Activated CD8-positive, alpha-beta T cell treated with anti-CD3 and anti-CD28 coated beads, Interleukin-2, amount 10 ng/mL, durations not matched to agents 7 days and 5 days (primary cell): ENCODE measurements around the gene EMP1. TPM values are rescaled to one million over a fixed set of nuclear protein-coding genes. Genes with fewer than 3 reads are reported as not detected.

Experiments used
- ATAC-seq: fragments of 150-1000 bp; cut with Tn5 transposase; one replicate; pipeline ENCODE4 v1.10.0; 2021; ENCODE audit warnings: moderate library complexity
- CTCF ChIA-PET: fragments of 350-600 bp; sonication (Branson Sonifier 250); formaldehyde crosslinking; loops from one replicate; lab custom pipeline; 2021; ENCODE audit warnings: antibody characterized with exemption; lab: Charles Lee
- POLR2A ChIA-PET: fragments of 350-600 bp; sonication (Branson Sonifier 250); formaldehyde crosslinking; loops from one replicate; lab custom pipeline; 2021; ENCODE audit warnings: antibody characterized with exemption; lab: Charles Lee
- DNase-seq: peaks from one replicate; pipeline ENCODE4 v3.0.0-alpha.2; 2020
- H3K27ac Mint-ChIP-seq: one replicate; pipeline ENCODE4 v1.8.0; 2021; ENCODE audit warnings: mild to moderate bottlenecking, mixed read lengths
- H3K27me3 Mint-ChIP-seq: one replicate; pipeline ENCODE4 v1.8.0; 2021; ENCODE audit warnings: low read depth, mixed read lengths
- H3K36me3 Mint-ChIP-seq: one replicate; pipeline ENCODE4 v1.8.0; 2021; ENCODE audit warnings: low read depth, mixed read lengths
- H3K4me1 Mint-ChIP-seq: one replicate; pipeline ENCODE4 v1.8.0; 2021; ENCODE audit warnings: low read depth, mixed read lengths
- H3K4me3 Mint-ChIP-seq: one replicate; pipeline ENCODE4 v1.8.0; 2021; ENCODE audit warnings: mild to moderate bottlenecking, mixed read lengths
- H3K9me3 Mint-ChIP-seq: one replicate; pipeline ENCODE4 v1.8.0; 2022; ENCODE audit warnings: mixed read lengths; ENCODE audit not compliant: insufficient read depth
- total RNA-seq, 2 experiments: library from RNA; stranded (reverse); gene quantifications; one replicate each; pipeline ENCODE4 v1.2.3, GENCODE V29; 2021

Gene EMP1
- total RNA-seq, 2 experiments from 2014 or later, result 4.4 to 7.6 TPM

DNA sequence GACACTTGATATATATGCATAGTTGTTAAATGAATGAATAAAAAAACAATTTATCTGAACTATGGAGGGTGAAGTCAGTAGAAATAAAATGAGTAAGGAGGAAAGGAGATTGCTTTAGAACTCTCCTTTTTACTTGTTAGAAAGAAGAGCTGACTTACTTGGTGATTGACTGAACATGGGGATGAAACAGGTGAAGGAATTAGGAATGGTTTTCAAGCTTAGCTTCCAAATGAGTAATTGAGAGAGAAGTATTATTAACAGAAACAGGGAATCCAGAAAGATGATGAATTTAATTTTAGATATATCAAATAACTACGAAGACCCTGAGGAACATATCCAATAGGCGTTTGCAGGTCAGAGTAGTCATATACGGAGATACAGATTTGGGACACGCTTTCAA, 33.6 kb upstream of the EMP1 start:
- Mint-ChIP-seq H3K4me1 (peaks cover 26% of the 10 kb centered on the region), H3K4me3 (no peak overlapping the region), H3K36me3 (no peaks in the 10 kb centered on the region), H3K9me3 (no peaks in the 10 kb centered on the region), H3K27me3 (peaks cover 4% of the 10 kb centered on the region), H3K27ac (no peak overlapping the region)
- ChIA-PET CTCF (interaction anchor here (0.6 kb wide), 1 partner anchor 1214 kb away, joined by 3 read pairs; no protein-coding TSS in a partner anchor), POLR2A (no interaction called here)
- no peak for ATAC-seq
- DNase-seq, result no peak

DNA sequence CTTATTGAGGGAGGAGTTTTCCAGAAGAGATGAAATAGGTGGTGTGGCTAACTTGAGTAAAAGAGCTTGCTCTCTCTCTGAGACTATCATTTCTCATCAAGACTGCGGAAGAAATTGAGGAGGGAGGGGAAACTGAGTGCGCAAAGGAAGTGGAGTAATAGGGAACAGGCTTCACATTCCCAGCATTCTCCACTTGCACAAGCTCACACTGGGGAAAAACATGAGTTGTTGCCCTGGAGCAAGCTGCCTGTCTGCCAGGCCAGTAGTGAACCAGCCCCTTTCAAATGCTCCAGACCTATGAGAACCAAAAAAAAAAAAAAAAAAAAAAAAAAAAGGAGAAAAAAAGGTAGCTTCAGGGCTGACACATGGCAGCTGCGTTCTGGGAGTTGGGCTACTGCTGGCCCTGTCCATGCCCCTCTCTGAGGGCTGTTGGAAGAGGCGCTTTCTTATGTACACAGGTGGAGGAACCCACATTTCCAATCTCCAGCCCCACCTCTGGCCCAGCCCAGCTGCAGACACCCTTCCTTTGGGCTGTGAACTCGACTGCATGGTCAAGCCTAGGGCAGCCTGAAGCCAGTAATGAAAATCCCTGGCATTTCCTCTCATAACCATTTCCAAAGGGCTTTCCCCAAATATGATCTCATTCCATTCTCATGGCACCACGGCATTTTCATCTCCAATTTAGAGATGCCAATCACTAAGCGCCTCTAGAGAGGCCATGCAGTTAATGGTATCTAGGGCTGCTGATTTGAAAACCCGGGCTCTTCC, 32.5 kb upstream of the EMP1 start:
- Mint-ChIP-seq H3K4me3 (no peak overlapping the region), H3K27me3 (peaks cover 4% of the 10 kb centered on the region), H3K36me3 (peaks cover 2% of the 10 kb centered on the region), H3K9me3 (no peaks in the 10 kb centered on the region), H3K27ac (no peak overlapping the region), H3K4me1 (peaks cover 26% of the 10 kb centered on the region)
- DNase-seq (no peak), ATAC-seq (no peak)
- CTCF ChIA-PET, result interaction anchor here (1.1 kb wide), 1 partner anchor 48 kb away, joined by 4 read pairs; no protein-coding TSS in a partner anchor
- POLR2A ChIA-PET, result interaction anchor here (1.3 kb wide), 1 partner anchor 15 kb away, joined by 6 read pairs; no protein-coding TSS in a partner anchor

DNA sequence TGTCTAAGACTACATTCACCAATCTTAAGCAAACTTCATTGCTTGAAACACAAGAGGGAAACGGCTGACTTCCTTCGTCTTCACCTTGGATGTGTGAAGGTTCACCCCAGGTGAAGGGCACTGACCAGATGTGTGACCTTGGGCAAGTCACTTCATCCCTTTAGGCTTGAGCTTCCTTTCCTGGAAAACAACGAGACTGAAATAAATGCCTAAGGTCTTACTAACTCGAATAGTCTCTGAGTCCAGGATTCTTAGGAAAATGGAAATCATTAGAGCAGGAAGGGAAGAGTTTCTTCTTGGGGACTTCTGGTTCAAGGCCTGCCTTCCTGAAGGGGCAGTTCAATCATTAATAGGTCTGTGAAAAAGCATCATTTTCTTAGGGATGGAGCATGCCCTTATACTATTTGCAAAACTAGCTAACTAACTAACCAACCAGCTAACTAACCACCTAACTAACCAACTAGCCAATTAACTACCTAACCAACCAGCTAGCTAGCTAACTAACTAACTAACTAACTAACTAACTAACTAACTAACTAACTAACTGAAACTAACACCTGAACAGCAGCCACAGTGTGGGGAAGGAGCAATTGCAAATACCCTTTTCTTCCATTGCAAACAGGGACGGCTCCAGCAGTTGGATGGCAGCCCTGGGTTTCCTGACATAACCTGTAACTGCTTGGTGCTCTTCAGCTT, 31.5 kb upstream of the EMP1 start:
- Mint-ChIP-seq H3K4me1 (peaks cover 26% of the 10 kb centered on the region), H3K36me3 (peaks cover 2% of the 10 kb centered on the region), H3K27me3 (peaks cover 11% of the 10 kb centered on the region), H3K27ac (peak overlapping the region; percentile 66), H3K9me3 (no peaks in the 10 kb centered on the region), H3K4me3 (no peak overlapping the region)
- ChIA-PET POLR2A (interaction anchor here (0.6 to 1.3 kb wide), 2 partner anchors 14 to 65 kb away, joined by 3 to 6 read pairs; no protein-coding TSS in a partner anchor), CTCF (interaction anchor here (0.6 to 1.1 kb wide), 3 partner anchors 47 to 1558 kb away, joined by 3 to 4 read pairs (median 4); no protein-coding TSS in a partner anchor)
- DNase-seq (no peak), ATAC-seq (no peak)

DNA sequence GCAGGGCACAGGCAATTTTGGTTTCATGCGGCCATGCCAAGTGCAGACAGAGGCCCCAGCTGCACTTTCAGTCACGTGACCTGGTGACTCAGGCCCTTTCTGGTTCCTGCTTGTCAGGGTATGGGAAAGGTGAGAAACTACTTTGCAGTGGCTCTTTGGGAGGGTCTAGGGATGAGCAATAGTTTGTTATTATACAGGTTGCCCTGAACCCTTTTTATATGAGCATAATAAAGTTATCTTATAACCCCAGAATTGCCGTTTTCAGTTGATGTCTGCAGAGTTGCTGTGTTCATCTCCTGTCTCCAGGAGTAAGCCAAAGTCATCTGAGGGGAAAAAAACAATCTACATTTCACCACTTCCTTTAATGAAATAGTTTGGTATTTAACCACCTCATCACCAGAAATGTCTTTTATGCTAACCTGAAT, 30.9 kb upstream of the EMP1 start:
- ChIA-PET CTCF (interaction anchor here (0.6 to 1.1 kb wide), 2 partner anchors 46 to 66 kb away, joined by 3 to 4 read pairs; no protein-coding TSS in a partner anchor), POLR2A (interaction anchor here (1.3 kb wide), 1 partner anchor 14 kb away, joined by 6 read pairs; no protein-coding TSS in a partner anchor)
- Mint-ChIP-seq H3K4me1 (peaks cover 26% of the 10 kb centered on the region), H3K27ac (peak overlapping the region; percentile 66), H3K4me3 (no peak overlapping the region), H3K27me3 (peaks cover 14% of the 10 kb centered on the region), H3K36me3 (peaks cover 2% of the 10 kb centered on the region), H3K9me3 (no peaks in the 10 kb centered on the region)
- peak; percentile 90 for ATAC-seq
- peak; percentile 82 for DNase-seq

DNA sequence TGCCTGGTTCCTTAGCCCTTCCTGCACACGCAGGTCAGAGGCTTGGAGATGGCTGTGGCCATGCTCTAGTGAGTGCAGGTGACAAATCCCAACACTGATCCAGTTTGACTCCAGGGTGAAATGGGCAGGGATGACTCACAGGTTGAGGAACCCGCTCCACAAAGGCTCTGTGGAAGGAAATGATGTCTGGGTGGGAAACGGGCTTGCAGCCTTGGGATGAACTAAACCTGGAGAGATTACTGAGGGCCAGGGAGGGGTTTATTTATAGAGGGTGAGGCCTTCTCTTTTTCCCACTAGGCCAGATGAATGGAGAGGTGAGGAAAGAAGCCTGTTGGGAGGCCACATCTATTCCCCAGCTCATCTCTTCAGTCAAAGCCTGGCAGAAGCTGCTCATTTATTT, 29.3 kb upstream of the EMP1 start:
- Mint-ChIP-seq H3K27ac (no peak overlapping the region), H3K9me3 (no peaks in the 10 kb centered on the region), H3K4me3 (no peak overlapping the region), H3K36me3 (peaks cover 2% of the 10 kb centered on the region), H3K27me3 (peaks cover 24% of the 10 kb centered on the region), H3K4me1 (peaks cover 26% of the 10 kb centered on the region)
- no peak for ATAC-seq
- CTCF ChIA-PET, result interaction anchor here (0.9 kb wide), 1 partner anchor 67 kb away, joined by 3 read pairs; no protein-coding TSS in a partner anchor
- POLR2A ChIA-PET, result no interaction called here
- DNase-seq, result peak; percentile 16

DNA sequence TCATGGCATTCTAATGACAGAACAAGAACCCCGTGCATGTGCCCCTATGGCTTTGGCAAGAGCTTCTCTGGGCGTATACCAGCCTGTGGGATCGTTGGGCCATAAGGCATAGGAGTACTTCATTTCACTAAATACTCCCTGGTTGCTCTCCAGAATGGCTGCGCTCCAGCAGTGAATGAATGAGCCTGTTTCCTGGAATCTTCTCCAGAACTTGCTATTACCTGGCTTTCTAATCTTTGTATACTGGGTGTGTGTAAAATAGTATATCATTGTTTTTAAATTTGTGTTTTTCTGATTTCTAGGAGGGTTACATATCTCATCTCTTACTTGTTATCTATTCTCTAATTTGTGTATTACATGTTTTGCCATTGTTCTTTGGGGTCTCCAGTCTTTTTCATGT, 28.6 kb upstream of the EMP1 start:
- peaks cover 30% of the 10 kb centered on the region for H3K27me3 Mint-ChIP-seq
- no peaks in the 10 kb centered on the region for H3K9me3 Mint-ChIP-seq
- ChIA-PET POLR2A (no interaction called here), CTCF (interaction anchor here (0.9 kb wide), 1 partner anchor 68 kb away, joined by 3 read pairs; no protein-coding TSS in a partner anchor)
- no peak for ATAC-seq
- H3K4me1 Mint-ChIP-seq, result peaks cover 33% of the 10 kb centered on the region
- no peak overlapping the region for H3K4me3 Mint-ChIP-seq
- peaks cover 2% of the 10 kb centered on the region for H3K36me3 Mint-ChIP-seq
- peak; percentile 8 for DNase-seq
- H3K27ac Mint-ChIP-seq, result no peak overlapping the region

DNA sequence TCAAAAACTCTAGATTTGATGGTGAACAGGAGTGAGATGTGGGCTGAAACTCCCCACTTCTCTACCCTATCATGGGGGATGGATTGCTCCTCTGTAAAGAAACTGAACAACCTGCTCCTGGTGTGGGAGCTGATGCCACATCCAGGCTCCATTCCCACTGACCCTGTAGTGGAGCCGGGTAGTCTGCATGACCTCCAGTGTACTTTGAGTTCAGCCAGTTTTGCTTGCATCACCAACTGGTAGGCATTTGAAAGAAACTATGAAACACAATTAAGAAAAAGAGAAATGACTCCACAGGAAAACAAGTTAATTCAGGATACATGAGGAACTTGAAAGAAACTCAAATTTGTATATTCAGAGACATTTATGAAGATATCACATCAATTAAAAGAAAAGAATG, 27.3 kb upstream of the EMP1 start:
- POLR2A ChIA-PET, result interaction anchor here (1.4 kb wide), 1 partner anchor 12 kb away, joined by 3 read pairs; no protein-coding TSS in a partner anchor
- ATAC-seq, result no peak
- peaks cover 46% of the 10 kb centered on the region for H3K4me1 Mint-ChIP-seq
- H3K4me3 Mint-ChIP-seq, result no peak overlapping the region
- H3K27ac Mint-ChIP-seq, result no peak overlapping the region
- peaks cover 2% of the 10 kb centered on the region for H3K36me3 Mint-ChIP-seq
- H3K27me3 Mint-ChIP-seq, result peaks cover 34% of the 10 kb centered on the region
- no peak for DNase-seq
- CTCF ChIA-PET, result interaction anchor here (1.2 to 1.5 kb wide), 2 partner anchors 11 to 43 kb away, joined by 3 to 4 read pairs; no protein-coding TSS in a partner anchor
- H3K9me3 Mint-ChIP-seq, result no peaks in the 10 kb centered on the region

DNA sequence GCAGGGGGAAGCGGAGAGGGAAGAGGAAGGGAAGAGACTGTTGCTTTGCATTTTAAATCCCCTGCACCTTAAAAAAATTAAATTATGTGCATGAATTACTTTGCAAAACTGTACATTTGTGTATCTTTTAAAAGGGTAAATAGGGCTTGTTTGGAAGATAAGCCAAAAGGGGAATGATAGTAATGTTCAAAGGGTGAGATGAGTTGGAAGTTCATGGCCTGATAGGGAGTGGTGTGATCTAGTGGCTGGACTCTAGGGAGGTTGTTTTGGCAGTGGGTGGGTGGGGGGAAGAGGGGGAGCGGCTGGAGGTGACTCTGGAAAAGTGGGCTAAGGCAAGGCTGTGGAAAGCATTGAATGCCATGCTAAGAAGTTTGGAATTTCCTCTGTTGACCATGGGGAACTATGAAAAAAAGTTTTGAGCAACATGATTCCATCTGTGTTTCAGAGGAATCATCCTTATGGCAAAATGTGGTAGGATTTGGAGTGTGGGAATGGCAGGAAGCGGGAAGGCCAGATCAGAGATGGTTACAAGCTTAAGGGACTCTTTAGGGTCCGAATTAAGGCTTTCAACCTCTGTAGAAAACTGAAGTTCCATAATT, 25.5 kb upstream of the EMP1 start:
- Mint-ChIP-seq H3K4me3 (no peak overlapping the region), H3K4me1 (peaks cover 35% of the 10 kb centered on the region), H3K27ac (no peak overlapping the region), H3K36me3 (peaks cover 2% of the 10 kb centered on the region), H3K27me3 (peaks cover 34% of the 10 kb centered on the region), H3K9me3 (no peaks in the 10 kb centered on the region)
- CTCF ChIA-PET, result interaction anchor here (0.6 kb wide), 1 partner anchor 450 kb away, joined by 3 read pairs; no protein-coding TSS in a partner anchor
- ATAC-seq, result no peak
- peak; percentile 4 for DNase-seq
- POLR2A ChIA-PET, result no interaction called here

DNA sequence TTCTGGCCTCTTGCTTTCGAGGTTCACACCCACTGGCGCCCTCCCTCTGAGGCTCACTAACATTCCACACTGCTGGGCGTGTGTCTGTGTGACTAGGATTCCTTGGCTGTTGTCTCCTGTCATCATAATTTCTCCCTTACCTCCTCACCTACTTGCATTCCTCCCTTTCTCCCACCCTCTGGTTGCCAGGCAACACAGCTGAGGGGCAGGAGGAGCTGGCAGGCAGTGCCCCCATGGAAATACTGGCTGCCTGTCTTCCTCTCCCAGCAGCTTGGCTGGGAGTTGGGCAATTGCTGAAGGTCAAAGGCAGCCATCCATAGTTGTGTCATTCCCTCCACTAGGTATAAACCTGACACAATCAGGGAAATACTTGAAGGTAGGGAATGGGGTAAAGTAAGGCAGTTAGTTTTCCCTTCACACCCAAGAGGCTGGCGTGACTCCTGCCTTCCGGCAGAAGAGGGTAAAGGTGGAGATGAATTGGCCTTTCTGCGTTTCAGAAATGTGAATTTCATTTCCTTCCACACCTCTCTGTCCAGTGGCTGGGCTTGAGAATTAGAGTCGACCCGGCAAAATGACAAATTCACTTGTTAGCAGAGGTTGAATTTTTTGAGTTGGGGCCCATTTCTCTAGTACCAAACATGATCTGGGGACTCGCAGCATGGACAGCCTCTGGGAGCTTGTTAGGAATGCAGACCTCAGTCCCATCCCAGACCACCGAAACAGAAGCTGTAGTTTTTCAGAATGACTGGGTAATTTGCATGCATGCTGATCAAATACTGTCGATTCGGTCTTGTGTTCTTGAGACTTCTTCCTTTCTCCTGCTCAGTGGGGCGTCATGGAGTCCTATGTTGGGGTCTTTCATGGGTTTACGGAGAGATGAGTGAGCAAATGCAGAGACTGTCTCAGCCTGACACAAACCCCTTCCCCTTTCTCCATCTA, 24.3 kb upstream of the EMP1 start:
- no peak overlapping the region for H3K27ac Mint-ChIP-seq
- ATAC-seq (no peak), DNase-seq (peak; percentile 12)
- no peak overlapping the region for H3K4me3 Mint-ChIP-seq
- no peaks in the 10 kb centered on the region for H3K9me3 Mint-ChIP-seq
- POLR2A ChIA-PET, result no interaction called here
- CTCF ChIA-PET, result interaction anchor here (0.6 to 1.0 kb wide), 2 partner anchors 74 to 451 kb away, joined by 3 read pairs; no protein-coding TSS in a partner anchor
- H3K4me1 Mint-ChIP-seq, result peaks cover 27% of the 10 kb centered on the region
- H3K27me3 Mint-ChIP-seq, result peaks cover 41% of the 10 kb centered on the region
- H3K36me3 Mint-ChIP-seq, result peaks cover 2% of the 10 kb centered on the region

DNA sequence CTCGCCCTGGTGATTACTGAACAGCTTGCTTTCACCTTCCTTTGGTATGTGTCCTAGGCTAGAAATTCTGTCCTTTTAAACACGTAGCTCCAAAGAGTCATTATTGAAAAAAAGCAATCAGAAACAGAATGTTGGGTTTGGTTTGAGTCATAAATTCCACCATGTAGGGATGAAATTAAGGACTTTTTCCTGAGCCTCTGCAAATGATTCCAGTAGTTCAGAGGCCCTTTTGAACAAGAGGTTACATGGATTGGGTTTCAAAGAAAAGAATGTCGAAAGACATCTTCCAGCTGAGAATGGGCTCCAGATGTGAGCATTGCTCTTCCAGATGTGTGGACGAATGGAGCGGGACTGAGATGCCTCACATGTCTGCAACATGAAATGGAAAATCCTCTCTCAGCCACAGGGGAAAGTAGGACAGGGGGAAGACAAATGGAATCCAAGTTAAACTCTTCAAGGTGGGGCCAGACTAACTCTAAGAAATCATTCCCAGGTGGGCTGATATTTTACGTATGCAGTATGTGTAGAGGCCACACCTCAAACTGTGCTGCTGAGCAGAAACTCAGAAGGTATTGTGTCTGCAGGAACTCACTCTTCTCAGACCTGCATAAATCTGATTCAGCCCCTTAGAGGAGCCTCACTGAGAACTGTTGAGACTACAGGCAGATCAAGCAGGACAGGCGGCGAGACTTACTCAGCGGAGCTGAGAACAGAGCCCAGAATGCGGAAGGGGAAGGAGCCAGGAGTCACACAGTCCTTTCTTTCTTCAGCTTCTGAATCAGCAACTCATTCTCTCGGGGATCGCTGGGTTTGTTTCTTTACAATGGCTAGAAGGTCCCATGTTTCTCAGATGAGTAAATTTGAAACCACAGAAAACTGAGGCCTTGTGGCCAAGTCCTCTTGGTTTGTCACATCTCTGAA, 23.3 kb upstream of the EMP1 start:
- peak; percentile 69 for ATAC-seq
- Mint-ChIP-seq H3K27ac (peak overlapping the region; percentile 22), H3K27me3 (peaks cover 50% of the 10 kb centered on the region), H3K9me3 (no peaks in the 10 kb centered on the region), H3K4me3 (no peak overlapping the region), H3K36me3 (no peaks in the 10 kb centered on the region), H3K4me1 (peaks cover 36% of the 10 kb centered on the region)
- DNase-seq, result peak; percentile 39
- ChIA-PET CTCF (interaction anchor here (0.6 to 1.4 kb wide), 3 partner anchors 38 to 545 kb away, joined by 3 read pairs; no protein-coding TSS in a partner anchor), POLR2A (no interaction called here)
